ENCODE measurements around the gene NPLOC4.

Gene NPLOC4

DNA sequence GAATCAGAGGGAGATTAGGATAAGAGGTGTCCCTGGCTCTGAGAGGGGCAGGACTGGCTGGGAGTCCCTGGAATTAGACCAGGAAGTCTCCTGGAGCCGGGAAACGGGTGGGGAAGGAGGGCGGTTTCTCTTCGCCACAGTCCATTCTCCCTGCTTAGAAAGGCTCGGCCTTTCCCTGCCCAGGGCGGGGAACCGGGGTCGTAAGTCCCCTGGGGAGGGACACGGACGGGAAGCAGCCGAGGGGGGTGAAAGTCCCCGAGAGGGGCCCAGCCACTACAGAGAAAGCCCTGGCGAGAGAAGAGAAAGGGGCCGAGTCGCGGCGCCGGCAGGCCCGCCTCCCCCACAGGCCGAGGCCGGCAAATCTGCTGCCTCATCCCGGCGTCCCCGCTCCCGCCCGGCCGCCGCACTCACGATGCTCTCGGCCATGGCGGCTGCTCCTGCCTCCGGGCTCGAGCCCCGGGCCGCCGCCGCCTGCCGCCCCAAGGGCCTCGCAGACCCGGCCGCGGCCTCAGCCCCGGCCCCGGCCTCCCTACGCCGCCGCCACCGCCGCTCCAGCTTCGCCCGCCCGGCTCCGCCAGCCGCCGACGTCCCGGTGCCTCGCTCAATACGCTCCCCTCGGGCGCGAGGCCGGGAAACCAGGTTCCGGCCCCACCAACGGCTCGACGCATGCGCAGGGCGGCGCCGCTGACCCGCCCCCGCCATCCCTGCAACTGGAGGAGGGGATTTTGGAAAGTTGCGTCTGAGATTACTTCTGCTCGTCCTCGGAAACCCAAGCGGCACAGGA lies at the start of gene NPLOC4, which contains the start of gene TSPAN10:
Gene NPLOC4, minus strand, starts transcription at position 608 of the 784 bp plus-strand sequence. Its CDS starts 182 bp downstream, at position 426.
Gene TSPAN10, plus strand, starts transcription at position 692 of the 784 bp plus-strand sequence. CDS start 5,217 bp downstream, outside the sequence.
- TF ChIP-seq CTCF (IDR thresholded peaks at IDR 0.05; ENCODE audit: low read depth, low read length): no peak
- DNase-seq (ENCODE audit: extremely low read depth, low read depth): peak; percentile 59

- DNase-seq (ENCODE audit: extremely low read depth, low read depth): no peak
- TF ChIP-seq CTCF (IDR thresholded peaks at IDR 0.05; ENCODE audit: low read depth, low read length): no peak
Observed at GRCh38 chr17:81686614-81687013, 49.7 kb upstream of the NPLOC4 start.

DNA sequence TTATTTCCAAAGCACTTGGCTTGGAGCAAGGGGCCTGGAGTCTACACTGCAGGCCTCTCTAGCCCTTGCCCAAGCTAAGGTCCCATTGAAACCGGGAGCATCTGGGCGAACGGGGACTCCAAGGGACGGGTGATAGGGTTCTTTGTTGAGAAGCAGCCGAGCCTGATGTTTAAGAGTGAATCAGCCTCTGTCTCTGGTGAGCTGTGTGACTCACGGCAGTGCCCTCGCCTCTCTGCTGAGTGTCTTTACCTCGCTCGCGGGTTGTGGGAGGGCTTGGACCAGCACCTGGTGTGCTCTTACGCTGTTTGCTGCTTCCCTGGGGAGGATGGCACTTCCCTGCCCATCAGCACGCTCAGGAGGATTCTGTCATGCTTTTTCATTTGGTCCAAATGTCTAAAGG lies 48.2 kb upstream of the NPLOC4 start:
- no peak for TF ChIP-seq CTCF (IDR thresholded peaks at IDR 0.05; ENCODE audit: low read depth, low read length)
- no peak for DNase-seq (ENCODE audit: extremely low read depth, low read depth)

- TF ChIP-seq CTCF (IDR thresholded peaks at IDR 0.05; ENCODE audit: low read depth, low read length): no peak
- peak; percentile 34 for DNase-seq (ENCODE audit: extremely low read depth, low read depth)
Observed at GRCh38 chr17:81684442-81684911, 47.6 kb upstream of the NPLOC4 start.

- peak; percentile 98 for DNase-seq (ENCODE audit: extremely low read depth, low read depth)
- no peak for TF ChIP-seq CTCF (IDR thresholded peaks at IDR 0.05; ENCODE audit: low read depth, low read length)
Observed at GRCh38 chr17:81683584-81684441, 46.9 kb upstream of the NPLOC4 start, which contains the start of the genes ARL16 and HGS. Gene ARL16 (minus strand): TSS chr17:81683797. CDS start chr17:81683753, 44 bp downstream. Gene HGS (plus strand): TSS chr17:81684011. CDS start chr17:81684067, 56 bp downstream.

DNA sequence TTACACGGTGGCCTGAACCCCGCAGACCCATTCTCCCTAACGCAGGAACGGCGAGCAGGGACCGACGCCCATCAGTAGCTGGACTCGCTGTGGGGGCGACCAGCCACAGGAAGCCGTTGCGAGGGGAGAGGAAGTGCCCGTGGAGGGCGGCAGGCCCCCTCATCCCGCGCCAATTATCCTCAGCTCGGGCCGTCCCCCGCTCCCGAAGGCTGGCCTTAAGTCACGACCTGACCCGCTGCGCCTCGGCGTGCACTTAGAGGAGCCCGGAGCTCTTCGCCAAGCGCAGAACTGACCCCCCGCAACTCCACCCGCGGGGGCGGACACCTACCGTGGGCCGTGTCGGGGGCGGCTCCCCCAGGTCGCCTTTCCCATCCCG lies 46.3 kb upstream of the NPLOC4 start:
- DNase-seq (ENCODE audit: extremely low read depth, low read depth): no peak
- no peak for TF ChIP-seq CTCF (IDR thresholded peaks at IDR 0.05; ENCODE audit: low read depth, low read length)

Measured in AG09319 (cell line).